ENCODE data around the gene NUDT3. TPM values are rescaled to one million over a fixed set of nuclear protein-coding genes. Genes with fewer than 3 reads are reported as not detected.

The NUDT3 gene
- total and polyA plus RNA-seq, 9 of the 15 experiments (the other 6 are each of a cell fraction or from before 2014, with no cell fraction given): 5.4 to 81.2 (median 56.4) TPM

GRCh38 chr6:34425498-34426410, 33.3 kb upstream of the NUDT3 start, which contains the start of gene RPS10 (continued):
- peak; percentile 86 for TF ChIP-seq ZBTB9 (CRISPR knock-in tag; IDR thresholded peaks at IDR 0.05)
- no peak for TF ChIP-seq SP2 (IDR thresholded peaks at IDR 0.05; ENCODE audit: extremely low read depth, low read depth, low read length, poor library complexity, severe bottlenecking)
- 0 out of 2 replicates have a peak, but pooled peaks have one; percentile 18 for TF ChIP-seq DEAF1 (CRISPR knock-in tag; IDR thresholded peaks at IDR 0.05)
- TF ChIP-seq THAP12 (CRISPR knock-in tag; IDR thresholded peaks at IDR 0.05): peak; percentile 7
- 0 out of 2 replicates have a peak, but pooled peaks have one; percentile 59 for TF ChIP-seq ZFPM2 (CRISPR knock-in tag; IDR thresholded peaks at IDR 0.05)
- TF ChIP-seq L3MBTL2 (IDR thresholded peaks at IDR 0.05): peak; percentile 78
- peak; percentile 76; the same call in 1 of the 2 replicates for TF ChIP-seq GABPB1 (CRISPR knock-in tag; IDR thresholded peaks at IDR 0.05)
- 0 out of 2 replicates have a peak, but pooled peaks have one; percentile 48 for TF ChIP-seq ZSCAN32 (CRISPR knock-in tag; IDR thresholded peaks at IDR 0.05)
- no peak for TF ChIP-seq ZKSCAN8 (CRISPR knock-in tag; IDR thresholded peaks at IDR 0.05)
- TF ChIP-seq DACH1 (IDR thresholded peaks at IDR 0.05; ENCODE audit: partially characterized antibody): peak; percentile 39
- peak; percentile 61; the same call in 1 of the 2 replicates for TF ChIP-seq ZKSCAN1 (IDR thresholded peaks at IDR 0.05; ENCODE audit: low read depth, low read length)
- peak; percentile 68 for TF ChIP-seq ETV1 (tag; conservative IDR thresholded peaks at IDR 0.05; ENCODE audit: low read depth)
- peak; percentile 61 for TF ChIP-seq CCNT2 (IDR thresholded peaks at IDR 0.05; ENCODE audit: borderline replicate concordance, extremely low read depth, insufficient read length, low read depth, low read length)
- TF ChIP-seq NKRF (IDR thresholded peaks at IDR 0.05; ENCODE audit: borderline replicate concordance): peak; percentile 88
- TF ChIP-seq KDM2B (CRISPR knock-in tag; IDR thresholded peaks at IDR 0.05): 0 out of 2 replicates have a peak, but pooled peaks have one; percentile 27
- peak; percentile 33; the same call in 1 of the 2 replicates for TF ChIP-seq FOSL1 (tag; conservative IDR thresholded peaks at IDR 0.05)
